Astrocyte (in vitro differentiated cells and primary cell): ENCODE measurements around the gene MAN1C1. TPM values are rescaled to one million over a fixed set of nuclear protein-coding genes. Genes with fewer than 3 reads are reported as not detected.

Experiments
- DNase-seq: peaks from one replicate; pipeline ENCODE4 v3.0.0-alpha.2; 2010; ENCODE audit warnings: low read depth
- FAIRE-seq: peaks from 2 replicates; lab custom pipeline; 2011; peaks lifted over from hg19 to GRCh38; lab: Jason Lieb, UNC
- H2AFZ ChIP-seq: 2 replicates; pipeline ENCODE4 v1.6.0; 2012; ENCODE audit warnings: low read depth, low read length, inconsistent platforms
- H3K27ac ChIP-seq: 2 replicates; pipeline ENCODE4 v1.5.1; 2011; ENCODE audit warnings: low read depth, low read length, inconsistent platforms
- H3K27me3 ChIP-seq: 2 replicates; pipeline ENCODE4 v1.6.0; 2011; ENCODE audit warnings: low read length, inconsistent platforms; ENCODE audit not compliant: insufficient read depth
- H3K36me3 ChIP-seq: 2 replicates; pipeline ENCODE4 v1.5.1; 2011; ENCODE audit warnings: low read length, inconsistent platforms; ENCODE audit not compliant: insufficient read depth
- H3K4me1 ChIP-seq: 2 replicates; pipeline ENCODE4 v1.5.1; 2011; ENCODE audit warnings: low read length, inconsistent platforms; ENCODE audit not compliant: insufficient read depth
- H3K4me2 ChIP-seq: 2 replicates; pipeline ENCODE4 v1.6.0; 2012; ENCODE audit warnings: low read length, inconsistent platforms
- H3K4me3 ChIP-seq: 2 replicates; pipeline ENCODE4 v1.5.1; 2011; ENCODE audit warnings: low read depth, mild to moderate bottlenecking, low read length, inconsistent platforms; ENCODE audit not compliant: insufficient read depth
- H3K79me2 ChIP-seq: 2 replicates; pipeline ENCODE4 v1.6.0; 2012; ENCODE audit warnings: mild to moderate bottlenecking, low read length, inconsistent platforms; ENCODE audit not compliant: insufficient read depth
- H3K9ac ChIP-seq: 2 replicates; pipeline ENCODE4 v1.6.0; 2012; ENCODE audit warnings: mild to moderate bottlenecking, low read length, inconsistent platforms
- H3K9me3 ChIP-seq: 2 replicates; pipeline ENCODE4 v1.5.1; 2012; ENCODE audit warnings: low read depth, mild to moderate bottlenecking, low read length, inconsistent platforms; ENCODE audit not compliant: insufficient read depth
- H4K20me1 ChIP-seq: 2 replicates; pipeline ENCODE4 v1.6.0; 2012; ENCODE audit warnings: low read length, inconsistent platforms; ENCODE audit not compliant: insufficient read depth
- H3K27ac Mint-ChIP-seq: one replicate; pipeline ENCODE4 v1.8.0; 2021; ENCODE audit warnings: mild to moderate bottlenecking, mixed read lengths; ENCODE audit not compliant: unreplicated experiment
- H3K27me3 Mint-ChIP-seq: one replicate; pipeline ENCODE4 v1.8.0; 2021; ENCODE audit warnings: low read depth, mixed read lengths; ENCODE audit not compliant: unreplicated experiment
- H3K36me3 Mint-ChIP-seq: one replicate; pipeline ENCODE4 v1.8.0; 2021; ENCODE audit warnings: low read depth, mixed read lengths; ENCODE audit not compliant: unreplicated experiment
- H3K4me1 Mint-ChIP-seq: one replicate; pipeline ENCODE4 v1.8.0; 2021; ENCODE audit warnings: low read depth, mixed read lengths; ENCODE audit not compliant: unreplicated experiment
- H3K4me3 Mint-ChIP-seq: one replicate; pipeline ENCODE4 v1.8.0; 2021; ENCODE audit warnings: mild to moderate bottlenecking, moderate library complexity, mixed read lengths; ENCODE audit not compliant: unreplicated experiment
- H3K9me3 Mint-ChIP-seq: one replicate; pipeline ENCODE4 v1.8.0; 2021; ENCODE audit warnings: mild to moderate bottlenecking, mixed read lengths; ENCODE audit not compliant: unreplicated experiment
- EZH2 ChIP-seq: IDR thresholded peaks from 2 replicates; pipeline ENCODE4 v1.6.1; 2012; ENCODE audit warnings: mild to moderate bottlenecking, low read length, inconsistent platforms; ENCODE audit not compliant: insufficient read depth
- total RNA-seq: library from RNA; stranded (reverse); gene quantifications from 2 replicates; pipeline ENCODE4 v1.2.1, GENCODE V29; 2021
- TF ChIP-seq, protein P1 (sequence below): IDR thresholded peaks from 2 replicates; pipeline ENCODE4 v1.5.1; 2011; ENCODE audit warnings: low read depth, mild to moderate bottlenecking, inconsistent platforms, low read length, moderate library complexity; ENCODE audit not compliant: insufficient read depth

The MAN1C1 gene
- total RNA-seq, 1 donor from 2014 or later = 0.86 TPM

DNA sequence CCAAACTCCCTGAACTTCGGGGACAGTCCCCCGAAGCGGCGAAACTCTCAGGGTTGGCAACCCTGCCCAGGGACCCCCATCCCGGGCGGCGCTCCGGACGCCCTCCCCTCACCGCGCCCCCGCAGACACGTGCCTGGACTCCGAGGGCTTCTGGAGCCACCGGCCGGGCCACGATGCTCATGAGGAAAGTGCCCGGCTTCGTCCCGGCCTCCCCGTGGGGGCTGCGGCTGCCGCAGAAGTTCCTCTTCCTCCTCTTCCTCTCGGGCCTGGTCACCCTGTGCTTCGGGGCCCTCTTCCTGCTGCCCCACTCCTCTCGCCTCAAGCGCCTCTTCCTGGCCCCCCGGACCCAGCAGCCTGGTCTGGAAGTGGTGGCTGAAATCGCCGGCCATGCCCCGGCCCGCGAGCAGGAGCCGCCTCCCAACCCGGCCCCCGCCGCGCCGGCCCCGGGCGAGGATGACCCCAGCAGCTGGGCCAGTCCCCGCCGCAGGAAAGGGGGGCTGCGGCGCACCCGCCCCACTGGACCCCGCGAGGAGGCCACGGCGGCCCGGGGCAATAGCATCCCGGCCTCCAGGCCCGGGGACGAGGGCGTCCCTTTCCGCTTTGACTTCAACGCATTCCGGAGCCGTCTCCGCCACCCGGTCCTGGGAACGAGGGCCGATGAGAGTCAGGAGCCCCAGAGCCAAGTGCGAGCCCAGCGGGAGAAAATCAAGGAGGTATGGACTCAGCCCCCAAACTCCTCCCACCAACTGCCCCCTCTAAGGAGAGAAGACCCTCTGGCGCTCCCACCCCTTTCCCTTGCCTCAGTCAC lies 1.2 kb downstream of the MAN1C1 start:
- TF ChIP-seq EZH2 = peak; percentile 85
- TF ChIP-seq, protein P1, sequence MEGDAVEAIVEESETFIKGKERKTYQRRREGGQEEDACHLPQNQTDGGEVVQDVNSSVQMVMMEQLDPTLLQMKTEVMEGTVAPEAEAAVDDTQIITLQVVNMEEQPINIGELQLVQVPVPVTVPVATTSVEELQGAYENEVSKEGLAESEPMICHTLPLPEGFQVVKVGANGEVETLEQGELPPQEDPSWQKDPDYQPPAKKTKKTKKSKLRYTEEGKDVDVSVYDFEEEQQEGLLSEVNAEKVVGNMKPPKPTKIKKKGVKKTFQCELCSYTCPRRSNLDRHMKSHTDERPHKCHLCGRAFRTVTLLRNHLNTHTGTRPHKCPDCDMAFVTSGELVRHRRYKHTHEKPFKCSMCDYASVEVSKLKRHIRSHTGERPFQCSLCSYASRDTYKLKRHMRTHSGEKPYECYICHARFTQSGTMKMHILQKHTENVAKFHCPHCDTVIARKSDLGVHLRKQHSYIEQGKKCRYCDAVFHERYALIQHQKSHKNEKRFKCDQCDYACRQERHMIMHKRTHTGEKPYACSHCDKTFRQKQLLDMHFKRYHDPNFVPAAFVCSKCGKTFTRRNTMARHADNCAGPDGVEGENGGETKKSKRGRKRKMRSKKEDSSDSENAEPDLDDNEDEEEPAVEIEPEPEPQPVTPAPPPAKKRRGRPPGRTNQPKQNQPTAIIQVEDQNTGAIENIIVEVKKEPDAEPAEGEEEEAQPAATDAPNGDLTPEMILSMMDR = no peak
- H3K4me3 ChIP-seq = no peak overlapping the region
- H3K4me2 ChIP-seq = peak overlapping the region; percentile 88
- H3K27ac ChIP-seq = no peak overlapping the region
- DNase-seq = no peak
- Mint-ChIP-seq H3K9me3 (no peaks in the 10 kb centered on the region), H3K36me3 (no peaks in the 10 kb centered on the region), H3K4me3 (peak overlapping the region; percentile 73), H3K27me3 (peaks cover 75% of the 10 kb centered on the region), H3K4me1 (no peaks in the 10 kb centered on the region), H3K27ac (no peak overlapping the region)
- H2AFZ ChIP-seq = peak overlapping the region; percentile 67
- H4K20me1 ChIP-seq = peaks cover 13% of the 10 kb centered on the region
- FAIRE-seq = no peak
- H3K9me3 ChIP-seq = no peaks in the 10 kb centered on the region
- no peak overlapping the region for H3K9ac ChIP-seq
- H3K4me1 ChIP-seq = peaks cover 5% of the 10 kb centered on the region
- H3K79me2 ChIP-seq = no peaks in the 10 kb centered on the region
- H3K36me3 ChIP-seq = no peaks in the 10 kb centered on the region
- peaks cover 50% of the 10 kb centered on the region for H3K27me3 ChIP-seq

DNA sequence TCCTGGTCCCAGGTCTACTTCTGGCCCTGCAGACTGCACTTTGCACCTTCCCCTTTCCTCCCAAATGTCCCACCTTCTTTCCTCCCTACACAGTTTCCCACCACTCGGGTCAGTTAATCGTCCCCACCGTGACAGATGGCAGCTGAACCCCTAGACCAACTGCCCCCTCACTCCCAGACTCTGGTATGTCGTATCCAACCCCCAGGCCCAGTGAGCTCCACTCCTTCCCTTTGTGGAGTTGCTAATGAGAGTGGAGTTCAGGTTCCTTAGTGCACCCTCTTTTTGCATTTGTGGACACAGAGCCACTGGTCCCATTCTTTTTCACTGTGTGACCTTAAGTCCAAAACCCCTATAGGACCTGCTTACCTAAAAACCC lies 1.8 kb downstream of the MAN1C1 start:
- TF ChIP-seq, protein P1 = no peak
- TF ChIP-seq EZH2 = no peak
- Histone ChIP-seq H3K4me2 (peak overlapping the region; percentile 88), H3K4me1 (peaks cover 5% of the 10 kb centered on the region), H3K27me3 (peaks cover 45% of the 10 kb centered on the region), H2AFZ (no peak overlapping the region), H4K20me1 (peaks cover 13% of the 10 kb centered on the region), H3K4me3 (no peak overlapping the region), H3K27ac (no peak overlapping the region), H3K9me3 (no peaks in the 10 kb centered on the region), H3K36me3 (no peaks in the 10 kb centered on the region), H3K79me2 (no peaks in the 10 kb centered on the region), H3K9ac (no peak overlapping the region)
- peaks cover 74% of the 10 kb centered on the region for H3K27me3 Mint-ChIP-seq
- FAIRE-seq (no peak), DNase-seq (no peak)
- H3K27ac Mint-ChIP-seq = no peak overlapping the region
- no peaks in the 10 kb centered on the region for H3K4me1 Mint-ChIP-seq
- no peaks in the 10 kb centered on the region for H3K9me3 Mint-ChIP-seq
- peak overlapping the region; percentile 73 for H3K4me3 Mint-ChIP-seq
- no peaks in the 10 kb centered on the region for H3K36me3 Mint-ChIP-seq
